Body of pancreas (tissue), 4 donors: Measurements from ENCODE around the gene SPDYE17.
"Not testable (repeated sequence)": the region's sequence is repeated elsewhere in the genome, so short reads cannot be mapped to it uniquely, and the experiment has no call there.

Experiments
- POLR2A ChIP-seq, 3 donors: fragments of 450-650 bp; IDR thresholded peaks; one replicate each; pipeline ENCODE4 v1.6.1; 2016; ENCODE audit warnings: antibody characterized with exemption in 3 of 3, mild to moderate bottlenecking in 2 of 3
- TF ChIP-seq, protein P1 (sequence below), 7 experiments: fragments of 450-650 bp in 4 of 7; fragments of 200-600 bp in 3 of 7; sonication (generic) in 3 of 7; IDR thresholded peaks; one replicate each; pipeline ENCODE4 v1.5.1; 2016 to 2019; ENCODE audit warnings: antibody characterized with exemption in 7 of 7

GRCh38 chr7:76993831-76994230 lies 38.3 kb downstream of the SPDYE17 start:
- TF ChIP-seq POLR2A (IDR thresholded peaks at IDR 0.05): not testable (repeated sequence)
- TF ChIP-seq, protein P1, sequence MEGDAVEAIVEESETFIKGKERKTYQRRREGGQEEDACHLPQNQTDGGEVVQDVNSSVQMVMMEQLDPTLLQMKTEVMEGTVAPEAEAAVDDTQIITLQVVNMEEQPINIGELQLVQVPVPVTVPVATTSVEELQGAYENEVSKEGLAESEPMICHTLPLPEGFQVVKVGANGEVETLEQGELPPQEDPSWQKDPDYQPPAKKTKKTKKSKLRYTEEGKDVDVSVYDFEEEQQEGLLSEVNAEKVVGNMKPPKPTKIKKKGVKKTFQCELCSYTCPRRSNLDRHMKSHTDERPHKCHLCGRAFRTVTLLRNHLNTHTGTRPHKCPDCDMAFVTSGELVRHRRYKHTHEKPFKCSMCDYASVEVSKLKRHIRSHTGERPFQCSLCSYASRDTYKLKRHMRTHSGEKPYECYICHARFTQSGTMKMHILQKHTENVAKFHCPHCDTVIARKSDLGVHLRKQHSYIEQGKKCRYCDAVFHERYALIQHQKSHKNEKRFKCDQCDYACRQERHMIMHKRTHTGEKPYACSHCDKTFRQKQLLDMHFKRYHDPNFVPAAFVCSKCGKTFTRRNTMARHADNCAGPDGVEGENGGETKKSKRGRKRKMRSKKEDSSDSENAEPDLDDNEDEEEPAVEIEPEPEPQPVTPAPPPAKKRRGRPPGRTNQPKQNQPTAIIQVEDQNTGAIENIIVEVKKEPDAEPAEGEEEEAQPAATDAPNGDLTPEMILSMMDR (IDR thresholded peaks at IDR 0.05): not testable (repeated sequence)
